ENCODE data around the gene METTL25B. TPM values are rescaled to one million over a fixed set of nuclear protein-coding genes. Genes with fewer than 3 reads are reported as not detected.

Gene METTL25B
- total and polyA plus RNA-seq, 2 of the 4 experiments (the other 2 are of a cell fraction): 2.3 to 10.1 TPM

- Histone ChIP-seq H3K79me1 (ENCODE audit: low read depth in 1 of 2, low read length in 2 of 2) (no peaks in the 10 kb centered on the region), H3K27ac (ENCODE audit: insufficient read depth, low read length) (no peak overlapping the region), H2BK20ac (ENCODE audit: low read depth, low read length) (no peak overlapping the region), H3K14ac (replicated peaks; ENCODE audit: low read depth, low read length) (no peak overlapping the region), H3K4me2 (ENCODE audit: low read depth, low read length) (no peak overlapping the region), H3K18ac (ENCODE audit: low read depth, low read length) (no peak overlapping the region), H2AK9ac (replicated peaks; ENCODE audit: low read depth, low read length, poor library complexity) (no peak overlapping the region), H3K4ac (ENCODE audit: low read depth, low read length) (no peak overlapping the region), H2BK120ac (ENCODE audit: low read depth, low read length) (no peak overlapping the region), H3K4me3 (ENCODE audit: insufficient read depth, low read depth, low read length) (no peak overlapping the region), H2BK5ac (ENCODE audit: low read depth, low read length, poor library complexity, severe bottlenecking) (no peak overlapping the region), H2AFZ (replicated peaks; ENCODE audit: low read length, poor library complexity) (no peak overlapping the region), H3K36me3 (ENCODE audit: control insufficient read depth, insufficient read depth, low read length) (no peaks in the 10 kb centered on the region), H4K20me1 (ENCODE audit: insufficient read depth, low read length) (no peaks in the 10 kb centered on the region), H3K4me1 (ENCODE audit: control insufficient read depth, insufficient read depth, low read length) (peaks cover 6% of the 10 kb centered on the region; the same call in 1 of the 2 replicates), H4K8ac (ENCODE audit: low read depth in 2 of 2, low read length in 2 of 2) (no peak overlapping the region), H2AK5ac (ENCODE audit: low read depth, low read length) (no peak overlapping the region), H3K9me3 (ENCODE audit: control insufficient read depth, insufficient read depth, low read length) (no peaks in the 10 kb centered on the region), H4K5ac (ENCODE audit: low read depth, low read length) (no peak overlapping the region), H2BK15ac (ENCODE audit: low read depth, low read length) (no peak overlapping the region), H3K9me1 (ENCODE audit: insufficient read depth, low read length) (no peaks in the 10 kb centered on the region), H3K27me3 (ENCODE audit: control insufficient read depth, insufficient read depth, low read length) (peaks cover 6% of the 10 kb centered on the region; the same call in 1 of the 2 replicates), H4K91ac (ENCODE audit: insufficient read depth, low read depth, low read length) (no peak overlapping the region), H3K9ac (ENCODE audit: low read depth, low read length) (no peak overlapping the region), H3K56ac (ENCODE audit: extremely low read depth, insufficient read depth, low read length) (no peak overlapping the region), H3K23ac (ENCODE audit: low read depth, low read length) (no peak overlapping the region)
- intact Hi-C loops (cut with micrococcal nuclease): loop anchor here (1.0 kb wide), 1 partner anchor 167 kb away; no protein-coding TSS in a partner anchor
- ATAC-seq (ENCODE audit: low read depth) (no peak), DNase-seq (no peak)
- POLR2A ChIA-PET (ENCODE audit: unreplicated experiment): no interaction called here
- dilution Hi-C loops (cut with HindIII; ENCODE audit: low sequenced_read_pairs, unreplicated experiment): no loop called here
- CTCF ChIA-PET: interaction anchor here (1.8 kb wide), 1 partner anchor 32 kb away, joined by 5 read pairs; no protein-coding TSS in a partner anchor
- no TSS peak for BruUV-seq (replicated peaks)
- TF ChIP-seq MAZ (IDR thresholded peaks at IDR 0.05; ENCODE audit: borderline replicate concordance, low read depth, low read length): no peak
- TF ChIP-seq, protein P1, sequence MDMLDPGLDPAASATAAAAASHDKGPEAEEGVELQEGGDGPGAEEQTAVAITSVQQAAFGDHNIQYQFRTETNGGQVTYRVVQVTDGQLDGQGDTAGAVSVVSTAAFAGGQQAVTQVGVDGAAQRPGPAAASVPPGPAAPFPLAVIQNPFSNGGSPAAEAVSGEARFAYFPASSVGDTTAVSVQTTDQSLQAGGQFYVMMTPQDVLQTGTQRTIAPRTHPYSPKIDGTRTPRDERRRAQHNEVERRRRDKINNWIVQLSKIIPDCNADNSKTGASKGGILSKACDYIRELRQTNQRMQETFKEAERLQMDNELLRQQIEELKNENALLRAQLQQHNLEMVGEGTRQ (IDR thresholded peaks at IDR 0.05; ENCODE audit: low read depth, low read length): no peak
- no peak for TF ChIP-seq NFE2L2 (IDR thresholded peaks at IDR 0.05; ENCODE audit: low read depth, low read length)
- no peak for TF ChIP-seq RCOR1 (IDR thresholded peaks at IDR 0.05; ENCODE audit: insufficient replicate concordance, low read length)
- in situ Hi-C loops (cut with MboI; ENCODE audit: low sequenced_read_pairs): loop anchor here (10.0 kb wide), 1 partner anchor 190 kb away; no protein-coding TSS in a partner anchor
- WGBS, 2 experiments (ENCODE audit: extremely low coverage in 2 of 2, insufficient read length in 1 of 2): no CpG with 5 or more reads among the region's 5 CpGs
These were observed 33.6 kb upstream of the METTL25B start for GRCh38 chr1:156694690-156694962.

Data from IMR-90 (cell line).